ENCODE data around the gene GPC5.

GRCh38 chr13:92589955-92590354, 1191.5 kb downstream of the GPC5 start:
- TF ChIP-seq HDGF (IDR thresholded peaks at IDR 0.05; ENCODE audit: borderline replicate concordance), result no peak
- no peak for TF ChIP-seq SUZ12 (IDR thresholded peaks at IDR 0.05)
- no peak for TF ChIP-seq SP1 (IDR thresholded peaks at IDR 0.05)
- no peak for TF ChIP-seq FOXA1 (IDR thresholded peaks at IDR 0.05)
- TF ChIP-seq FOXK2 (IDR thresholded peaks at IDR 0.05), result no peak
- TF ChIP-seq ARNT (IDR thresholded peaks at IDR 0.05), result no peak
- no peak for TF ChIP-seq ELF4 (IDR thresholded peaks at IDR 0.05)
- no peak for TF ChIP-seq BHLHE40 (IDR thresholded peaks at IDR 0.05; ENCODE audit: borderline replicate concordance)
- no peak for TF ChIP-seq FOXM1 (IDR thresholded peaks at IDR 0.05; ENCODE audit: borderline replicate concordance)

Data from HEK293T (cell line).